Stimulated activated CD4-positive, alpha-beta T cell treated with anti-CD3 and anti-CD28 coated beads, Interleukin-12 subunit alpha, Interleukin-12 subunit beta, amount 100 ng/mL, for 24 hours (primary cell): Measurements from ENCODE around the gene HNRNPA2B1.
"Not testable (repeated sequence)": the region's sequence is repeated elsewhere in the genome, so short reads cannot be mapped to it uniquely, and the experiment has no call there.

ENCODE experiments used
- DNase-seq, 2 experiments: peaks; one replicate each; pipeline ENCODE4 v3.0.0-alpha.2; 2020; ENCODE audit warnings: low read depth in 2 of 2

HNRNPA2B1 gene

GRCh38 chr7:26147646-26148306 lies 52.8 kb downstream of the HNRNPA2B1 start:
- not testable (repeated sequence) for DNase-seq

GRCh38 chr7:26147030-26147429 lies 53.5 kb downstream of the HNRNPA2B1 start:
- no peak for DNase-seq

GRCh38 chr7:26145238-26145637 lies 55.3 kb downstream of the HNRNPA2B1 start:
- no peak for DNase-seq

- DNase-seq = no peak
These were observed 56.1 kb downstream of the HNRNPA2B1 start for GRCh38 chr7:26144184-26145080.

- no peak for DNase-seq
These were observed 57.1 kb downstream of the HNRNPA2B1 start for GRCh38 chr7:26143298-26144048.

- DNase-seq = no peak
These were observed 59.5 kb downstream of the HNRNPA2B1 start for GRCh38 chr7:26141077-26141476.

- no peak for DNase-seq
These were observed 60.2 kb downstream of the HNRNPA2B1 start for GRCh38 chr7:26140380-26140779.
